Ureter (tissue), 1 donor: ENCODE data around the gene DRAM1. TPM values are rescaled to one million over a fixed set of nuclear protein-coding genes. Genes with fewer than 3 reads are reported as not detected.

Experiments
- DNase-seq: peaks from one replicate; pipeline ENCODE4 v3.0.0-alpha.2; 2020; ENCODE audit warnings: low spot score
- total RNA-seq: library from RNA; stranded (reverse); gene quantifications from one replicate; pipeline ENCODE4 v1.2.4, GENCODE V29; 2023
- donor health status: DM: yes; HTN: yes; CAD: no.

Gene DRAM1
- total RNA-seq, 1 donor from 2014 or later = 16.4 TPM

DNA sequence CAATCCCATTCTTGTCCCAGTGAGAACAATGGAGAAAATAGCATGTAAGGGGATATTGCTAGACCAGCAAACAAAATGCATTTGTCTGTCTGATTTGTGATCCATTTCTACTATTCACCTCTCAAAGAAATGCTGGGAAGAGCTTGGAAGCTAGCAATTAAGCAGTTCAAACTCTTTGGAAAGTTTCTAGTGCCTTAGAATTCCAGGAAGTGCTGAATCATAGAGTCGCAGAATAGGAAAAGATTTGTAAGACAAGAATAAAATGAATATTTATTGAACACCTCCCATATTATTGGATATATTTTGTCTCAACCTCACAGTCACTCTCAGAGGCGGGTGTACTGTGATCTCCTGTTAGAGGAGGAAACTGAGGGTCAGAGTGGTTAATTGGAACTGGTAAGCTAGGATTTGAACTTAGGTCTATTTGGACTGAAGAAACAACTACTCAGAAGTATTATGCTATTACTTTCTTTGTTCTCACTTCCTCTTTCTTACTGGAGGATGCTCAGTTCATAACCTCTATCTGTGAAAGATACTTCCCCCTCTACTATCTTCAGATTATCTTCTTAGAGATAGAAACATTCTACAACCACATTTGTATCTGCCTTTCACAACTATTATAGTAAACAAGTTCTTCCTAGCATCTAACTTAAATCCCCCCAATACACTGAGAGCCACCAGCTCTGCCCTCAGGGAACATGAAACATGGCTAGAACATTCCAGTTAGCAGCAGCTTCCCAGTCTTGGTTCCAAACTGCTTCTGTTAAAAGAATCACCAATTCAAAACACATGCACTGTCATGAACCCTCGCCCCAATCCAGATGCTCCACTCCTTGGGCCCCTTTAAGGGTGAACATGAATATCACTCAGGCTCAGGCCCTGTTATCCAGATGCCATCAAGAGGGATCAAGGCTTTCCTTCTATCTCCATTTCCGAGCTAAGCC, 64.2 kb downstream of the DRAM1 start:
- DNase-seq = no peak

DNA sequence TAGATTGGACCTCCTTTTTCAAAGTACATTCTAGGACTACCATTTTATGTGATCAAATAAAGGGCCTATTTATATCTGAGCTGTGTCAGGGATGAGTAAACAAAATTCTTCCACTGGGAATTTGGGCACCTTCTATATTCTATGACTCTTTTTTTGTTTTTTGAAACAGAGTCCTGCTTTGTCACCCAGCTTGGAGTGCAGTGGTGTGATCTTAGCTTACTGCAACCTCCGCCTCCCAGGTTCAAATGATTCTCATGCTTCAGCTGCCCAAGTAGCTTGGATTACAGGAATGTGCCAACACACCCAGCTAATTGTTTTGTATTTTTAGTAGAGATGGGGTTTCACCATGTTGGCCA, 64.8 kb downstream of the DRAM1 start:
- DNase-seq = no peak

DNA sequence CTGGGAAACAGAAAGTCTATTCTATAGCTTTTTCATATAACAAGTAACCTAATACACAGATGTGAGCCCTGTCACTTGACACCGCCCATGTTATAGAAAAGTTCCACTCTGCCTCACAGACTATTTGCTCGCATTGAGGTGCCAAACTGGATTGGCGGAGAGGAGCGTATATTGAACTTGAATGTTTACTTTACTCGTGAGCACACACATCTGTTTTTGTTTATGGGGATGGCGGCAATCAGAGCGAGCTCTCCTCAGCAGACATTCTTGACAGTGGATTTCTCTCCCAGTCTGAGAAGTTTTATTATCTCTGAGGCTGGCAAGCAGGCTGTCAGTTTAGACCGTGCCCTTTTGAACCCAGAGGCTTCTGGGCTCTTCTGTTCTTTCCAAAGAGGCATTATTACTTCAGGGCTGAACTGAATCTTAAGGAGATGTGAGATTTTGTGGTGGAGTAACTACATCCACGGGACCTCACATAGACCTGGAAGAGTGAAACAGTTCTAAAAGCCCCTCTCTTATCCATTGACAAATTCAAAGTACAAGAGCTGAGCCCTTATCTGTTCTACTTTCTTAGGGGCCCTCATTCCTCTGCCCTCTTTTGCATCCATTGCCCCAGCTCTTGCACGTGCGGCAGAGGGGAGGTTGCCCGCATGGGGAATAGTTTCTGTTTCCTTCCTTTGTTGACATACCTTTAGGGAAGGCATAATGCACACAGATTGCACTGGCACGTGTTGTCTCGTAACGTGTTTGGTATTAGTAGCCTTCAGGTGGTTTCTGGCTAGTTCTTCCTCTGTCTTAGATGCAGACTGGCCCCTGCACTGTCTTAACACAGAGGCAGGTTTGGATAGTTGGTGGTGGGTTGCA, 68.2 kb downstream of the DRAM1 start:
- DNase-seq = no peak

DNA sequence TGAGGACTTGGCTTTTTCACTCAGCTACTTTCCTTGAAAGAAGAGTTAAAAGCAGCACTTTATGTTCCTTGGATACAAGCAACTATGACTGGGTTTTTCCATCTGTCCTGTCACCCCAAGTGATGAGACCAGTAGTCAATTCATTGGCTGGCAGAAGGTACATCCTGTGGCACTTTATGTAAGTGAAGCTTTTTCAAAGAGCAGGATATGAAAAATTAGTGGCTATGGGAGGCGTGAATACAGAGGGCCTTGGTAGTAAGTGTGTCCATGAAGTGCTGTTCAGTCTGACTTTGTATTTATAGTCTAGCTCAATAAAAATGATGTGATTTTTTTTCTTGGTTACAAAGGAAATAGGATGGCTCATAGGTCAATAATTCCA, 68.8 kb downstream of the DRAM1 start:
- no peak for DNase-seq

DNA sequence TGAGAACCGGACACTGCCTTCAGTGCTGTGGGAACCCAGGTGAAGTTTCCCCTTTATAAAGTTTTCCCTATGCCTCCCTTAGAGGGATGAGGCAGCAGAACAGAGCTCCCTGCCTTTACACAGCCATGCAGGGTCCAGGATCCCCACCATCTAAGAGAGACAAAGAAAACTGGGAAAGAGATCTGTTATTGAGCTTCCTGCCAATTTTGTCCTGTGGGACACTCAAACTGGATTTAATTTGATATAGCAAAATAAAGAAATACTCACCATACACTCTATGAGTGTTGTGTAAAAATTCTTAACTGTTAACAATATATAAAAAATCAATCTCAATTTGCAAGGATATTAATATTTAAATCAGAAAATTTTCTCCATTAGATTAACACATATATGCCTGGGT, 69.9 kb downstream of the DRAM1 start:
- DNase-seq = no peak

DNA sequence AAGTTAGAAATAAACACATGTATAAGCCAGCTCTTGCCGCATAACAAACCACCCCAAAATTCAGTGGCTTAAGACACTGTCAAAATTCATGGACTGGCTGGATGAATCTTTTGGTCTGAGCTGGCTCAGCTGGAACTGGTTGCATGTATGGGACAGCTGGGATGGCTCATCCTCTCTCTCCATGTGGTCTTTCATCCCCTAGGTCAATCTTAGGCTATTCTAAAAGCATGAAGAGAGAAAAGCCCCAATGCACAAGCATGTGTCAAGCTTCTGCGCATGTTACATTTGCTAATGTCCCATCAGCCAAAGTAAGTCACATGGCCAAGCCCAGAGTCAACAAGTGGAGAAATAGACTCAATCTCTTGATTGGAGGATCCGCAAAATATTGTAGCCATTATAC, 71.0 kb downstream of the DRAM1 start:
- no peak for DNase-seq

DNA sequence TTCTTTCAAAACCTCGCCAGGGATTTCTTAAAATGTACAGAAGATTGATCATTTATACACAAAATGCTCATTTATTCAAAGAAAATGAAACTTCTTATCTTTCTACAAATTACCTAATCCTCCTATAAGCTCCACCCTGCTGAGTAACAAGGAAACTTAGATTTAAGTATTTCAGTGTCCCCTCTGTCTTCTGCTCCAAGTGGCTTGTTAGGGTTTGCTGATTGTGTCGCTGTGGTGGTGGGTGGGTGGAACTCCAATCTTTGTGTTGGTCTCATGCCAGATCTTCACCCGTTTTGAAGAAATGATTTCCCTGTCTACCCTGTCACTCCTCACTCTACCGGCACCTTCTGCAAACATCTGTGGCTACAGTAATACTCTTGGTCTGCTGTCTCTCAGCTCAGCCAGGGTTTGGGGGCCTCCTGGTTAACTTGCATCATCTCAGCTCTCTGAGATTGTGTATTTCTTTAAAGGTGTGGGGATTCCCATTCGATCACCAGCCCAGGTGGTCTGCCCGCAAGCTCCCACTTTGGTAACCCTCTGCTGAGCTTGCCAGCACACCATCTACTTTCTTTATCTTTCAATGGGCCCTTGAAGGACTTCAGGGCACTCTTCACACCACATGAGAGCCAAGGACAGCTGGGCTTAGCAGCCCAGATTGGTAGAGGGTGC, 73.8 kb downstream of the DRAM1 start:
- no peak for DNase-seq

DNA sequence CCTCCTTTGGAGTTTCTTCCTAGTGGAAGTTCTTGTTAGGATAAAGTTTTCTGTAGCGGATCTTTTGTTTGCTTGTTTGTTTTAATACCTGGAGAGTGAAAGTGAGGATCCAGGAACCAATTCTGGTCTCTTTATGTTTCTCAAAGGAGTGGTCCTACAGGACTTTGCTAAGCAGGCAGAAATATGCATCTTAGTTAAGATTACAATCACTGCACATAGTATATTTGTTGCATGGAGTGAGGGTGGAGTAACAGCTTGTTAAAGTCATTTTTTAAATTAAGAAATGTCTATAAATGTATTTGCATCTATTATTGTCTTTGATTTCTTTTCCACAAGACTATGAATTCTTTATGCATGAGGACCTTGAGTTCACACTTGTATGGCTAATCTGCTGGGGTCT, 76.7 kb downstream of the DRAM1 start:
- no peak for DNase-seq

DNA sequence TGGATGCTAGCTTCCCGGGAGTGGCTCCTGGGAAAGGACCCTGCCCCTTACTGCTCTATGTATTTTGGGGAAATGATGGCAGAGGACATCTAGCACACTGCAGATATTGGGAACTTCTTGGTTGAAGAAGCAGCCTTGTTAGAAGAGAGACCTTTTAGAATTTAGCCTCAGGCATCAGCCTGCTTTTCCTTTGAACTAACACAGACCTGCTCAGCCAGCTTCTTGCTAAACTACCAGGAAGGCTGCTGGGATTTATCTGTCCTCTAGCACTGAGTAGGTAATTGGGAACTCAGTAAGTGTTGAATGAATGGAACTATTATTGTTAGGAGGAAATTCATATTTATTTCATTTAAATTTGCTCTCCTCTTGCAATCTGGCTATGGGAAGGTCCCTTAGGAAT, 77.3 kb downstream of the DRAM1 start:
- no peak for DNase-seq

DNA sequence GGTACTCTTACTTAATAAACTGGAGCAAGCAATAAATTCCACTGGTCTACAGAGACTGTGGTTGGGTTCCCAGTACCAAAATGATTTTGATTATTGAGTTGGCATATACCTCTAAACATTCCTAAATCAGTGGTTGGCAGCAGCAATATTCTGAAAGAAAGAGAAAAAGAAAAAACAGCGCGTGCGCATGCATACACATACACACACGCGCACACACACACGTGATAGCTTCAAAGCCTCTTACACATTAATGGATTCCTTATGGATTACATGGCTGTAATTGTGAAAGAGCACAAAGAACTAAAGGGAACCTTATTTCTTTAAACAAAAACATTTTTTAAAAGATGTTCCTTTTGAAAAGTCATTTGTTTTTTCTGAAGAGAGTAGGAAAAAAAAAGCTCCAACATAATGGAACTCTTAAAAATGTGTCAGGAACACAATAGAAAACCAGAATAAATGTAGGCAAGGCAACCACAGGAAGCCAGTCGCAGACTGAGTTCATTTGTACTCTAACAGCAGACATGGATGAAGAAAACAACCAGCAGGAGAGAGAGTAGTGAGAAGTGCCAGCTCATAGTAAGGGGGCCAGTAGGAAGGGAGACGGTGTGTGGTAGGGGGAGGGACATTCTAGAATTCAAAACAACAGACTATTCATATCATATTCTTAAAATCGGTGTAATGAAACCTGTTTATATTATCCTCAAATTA, 80.0 kb downstream of the DRAM1 start:
- no peak for DNase-seq

DNA sequence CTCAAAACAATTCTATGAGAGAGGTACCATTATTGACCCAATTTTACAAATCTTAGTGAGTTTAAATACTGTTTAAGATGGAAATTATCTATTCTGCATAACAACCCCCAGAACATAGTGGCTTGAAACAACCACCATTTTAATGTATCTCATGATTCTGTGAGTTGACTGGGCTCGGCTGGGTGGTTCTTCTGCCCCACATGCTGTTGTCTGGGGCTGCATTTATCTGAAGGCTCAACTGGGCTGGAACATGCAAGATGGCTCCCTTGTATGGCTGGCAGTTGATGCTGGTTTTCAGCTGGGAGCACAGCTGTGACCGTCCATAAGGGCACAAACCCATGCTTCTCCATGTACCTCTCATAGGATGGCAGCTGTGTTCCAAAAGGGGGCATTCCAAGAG, 82.2 kb downstream of the DRAM1 start:
- DNase-seq = no peak

DNA sequence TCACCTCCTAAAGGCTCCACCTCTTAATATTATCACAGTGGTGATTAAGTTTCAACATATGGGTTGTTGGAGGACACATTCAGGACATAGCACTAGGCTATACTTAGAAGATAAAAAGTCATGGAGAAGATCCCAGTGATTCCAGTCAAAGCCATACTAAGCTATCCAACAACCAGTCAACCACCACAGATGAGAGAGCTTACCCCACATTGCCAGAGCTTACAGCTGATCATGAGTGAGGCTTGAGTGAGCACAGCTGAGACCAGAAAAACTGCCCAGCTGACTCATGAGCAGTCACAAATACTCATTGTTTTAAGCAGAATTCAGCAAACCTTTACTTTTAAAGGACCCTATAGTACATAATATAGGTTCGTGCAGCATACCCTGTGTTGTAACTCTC, 85.1 kb downstream of the DRAM1 start:
- no peak for DNase-seq

DNA sequence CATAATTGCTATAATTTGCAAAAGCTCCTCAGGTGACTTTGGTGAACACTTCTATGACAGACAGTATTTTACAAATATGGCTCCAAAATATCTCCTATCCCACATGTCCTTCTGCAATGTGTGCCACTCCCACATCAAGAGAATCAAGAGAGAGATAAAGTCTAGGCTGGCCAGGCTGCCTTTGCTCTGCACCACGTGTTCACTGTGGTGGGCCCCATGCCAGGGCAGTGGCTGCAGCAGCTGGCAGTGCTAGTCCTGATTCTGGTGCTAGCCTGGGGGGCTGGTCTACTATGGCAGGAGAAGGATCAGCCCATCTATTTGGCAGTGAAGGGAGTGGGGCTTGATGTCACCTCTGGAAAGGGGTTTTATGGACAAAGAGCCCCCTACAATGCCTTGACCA, 86.3 kb downstream of the DRAM1 start:
- DNase-seq = no peak

DNA sequence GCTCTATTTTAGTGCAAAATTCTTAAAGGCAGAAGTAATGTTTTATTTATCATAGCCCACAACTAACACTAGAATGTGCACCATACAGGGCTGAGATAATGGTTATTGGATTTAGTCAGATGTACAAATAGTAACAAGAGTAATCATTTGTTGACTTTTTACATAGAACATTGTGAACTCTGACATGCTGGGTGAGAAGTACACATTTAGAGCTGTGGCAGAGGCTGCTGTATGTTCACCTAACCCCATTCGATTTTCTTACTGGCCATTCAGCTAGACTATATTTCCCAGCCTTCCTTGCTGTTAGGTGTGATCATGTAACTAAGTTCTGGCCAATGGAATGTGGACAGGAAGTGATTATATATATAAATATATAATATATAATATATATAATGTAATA, 89.1 kb downstream of the DRAM1 start:
- no peak for DNase-seq

DNA sequence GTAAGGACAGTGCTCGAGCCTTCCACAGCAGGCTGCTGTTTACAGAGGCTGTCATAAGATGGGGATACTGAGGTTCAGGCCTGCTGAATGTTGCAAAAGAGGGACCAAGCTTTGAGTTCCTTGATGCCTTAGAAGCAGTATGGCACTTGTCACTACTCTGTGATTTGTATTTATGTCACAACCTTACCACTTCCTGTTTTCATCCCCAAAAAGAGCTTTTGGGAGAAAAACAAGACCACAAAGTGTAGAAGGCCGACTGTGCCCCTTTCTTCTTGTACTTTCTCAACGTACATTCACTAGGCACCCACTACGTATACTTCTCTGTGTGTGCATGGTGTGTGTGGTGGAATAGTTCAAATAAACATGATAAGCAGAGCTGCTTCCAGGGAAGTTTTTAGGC, 90.1 kb downstream of the DRAM1 start:
- no peak for DNase-seq

DNA sequence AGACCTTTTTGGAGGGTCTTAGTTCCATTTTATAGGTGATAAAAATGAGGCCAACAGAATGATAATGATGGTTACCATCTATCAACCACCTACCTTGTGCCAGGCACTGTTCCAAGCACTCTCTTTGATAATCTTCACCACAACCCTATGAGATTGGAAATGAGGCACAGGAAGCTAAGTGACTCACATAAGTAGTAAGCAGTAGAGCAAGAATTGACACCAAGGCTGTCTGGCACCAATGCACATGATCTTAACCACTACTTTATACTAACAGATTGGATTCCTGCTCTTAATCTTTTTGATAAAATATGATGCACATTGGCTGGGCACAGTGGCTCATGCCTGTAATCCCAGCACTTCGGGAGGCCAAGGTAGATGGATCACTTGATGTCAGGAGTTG, 91.4 kb downstream of the DRAM1 start:
- DNase-seq = no peak

Other genes starting within 250 kb of the DRAM1 start
- 49.9 TPM for gene CHPT1, start 179.9 kb upstream of the DRAM1 start, total RNA-seq
- not detected for gene SYCP3, start 138.1 kb upstream of the DRAM1 start, total RNA-seq
- 57.0 TPM for gene GNPTAB, start 46.6 kb upstream of the DRAM1 start, total RNA-seq
- 41.5 TPM for gene WASHC3, start 184.4 kb downstream of the DRAM1 start, total RNA-seq
- 23.4 TPM for gene NUP37, start 242.5 kb downstream of the DRAM1 start, total RNA-seq
- 2.7 TPM for gene PARPBP, start 242.6 kb downstream of the DRAM1 start, total RNA-seq